IPS-20b (cell line): ENCODE results near the gene DNAH17.

ENCODE experiments used
- H3K27ac ChIP-seq: one replicate; pipeline ENCODE4 v1.5.1; 2013; ENCODE audit warnings: low read length
- H3K27me3 ChIP-seq: 2 replicates; pipeline ENCODE4 v1.6.1; 2013; ENCODE audit warnings: mild to moderate bottlenecking, low read length, inconsistent platforms; ENCODE audit not compliant: insufficient read depth
- H3K36me3 ChIP-seq: 2 replicates; pipeline ENCODE4 v1.6.1; 2013; ENCODE audit warnings: low read depth, mild to moderate bottlenecking, inconsistent platforms, low read length, moderate library complexity; ENCODE audit not compliant: insufficient read depth
- H3K4me1 ChIP-seq: 2 replicates; pipeline ENCODE4 v1.6.1; 2013; ENCODE audit warnings: mild to moderate bottlenecking, control low read depth, inconsistent platforms, low read length, moderate library complexity; ENCODE audit not compliant: insufficient read depth
- H3K4me3 ChIP-seq: 2 replicates; pipeline ENCODE4 v1.5.1; 2013; ENCODE audit warnings: mild to moderate bottlenecking, low read length, inconsistent platforms
- H3K9ac ChIP-seq: 2 replicates; pipeline ENCODE4 v1.6.1; 2013; ENCODE audit warnings: low read depth, mild to moderate bottlenecking, inconsistent platforms, low read length, moderate library complexity
- H3K9me3 ChIP-seq: 2 replicates; pipeline ENCODE4 v1.6.1; 2013; ENCODE audit warnings: mild to moderate bottlenecking, low read depth, low read length, inconsistent platforms; ENCODE audit not compliant: insufficient read depth

Gene DNAH17

GRCh38 chr17:78432226-78433012 is 144.8 kb downstream of the DNAH17 start:
- H3K4me1 ChIP-seq = peaks cover 5% of the 10 kb centered on the region; the same call in 1 of the 2 replicates
- H3K36me3 ChIP-seq = peaks cover 6% of the 10 kb centered on the region; the same call in 1 of the 2 replicates
- no peaks in the 10 kb centered on the region for H3K9me3 ChIP-seq
- H3K27me3 ChIP-seq = no peaks in the 10 kb centered on the region
- no peak overlapping the region for H3K4me3 ChIP-seq
- no peak overlapping the region for H3K27ac ChIP-seq
- no peak overlapping the region for H3K9ac ChIP-seq

- no peak overlapping the region for H3K4me3 ChIP-seq
- H3K9ac ChIP-seq = no peak overlapping the region
- H3K4me1 ChIP-seq = peaks cover 5% of the 10 kb centered on the region; the same call in 1 of the 2 replicates
- no peak overlapping the region for H3K27ac ChIP-seq
- no peaks in the 10 kb centered on the region for H3K9me3 ChIP-seq
- H3K27me3 ChIP-seq = no peaks in the 10 kb centered on the region
- H3K36me3 ChIP-seq = peaks cover 10% of the 10 kb centered on the region; the same call in 1 of the 2 replicates
Measured at GRCh38 chr17:78431692-78431958, 145.6 kb downstream of the DNAH17 start.

- H3K4me3 ChIP-seq = peak overlapping the region; percentile 3; the same call in 1 of the 2 replicates
- H3K27me3 ChIP-seq = no peaks in the 10 kb centered on the region
- peak overlapping the region; percentile 16; the same call in 1 of the 2 replicates for H3K9ac ChIP-seq
- peaks cover 16% of the 10 kb centered on the region for H3K36me3 ChIP-seq
- no peak overlapping the region for H3K27ac ChIP-seq
- H3K4me1 ChIP-seq = peaks cover 5% of the 10 kb centered on the region; the same call in 1 of the 2 replicates
- H3K9me3 ChIP-seq = no peaks in the 10 kb centered on the region
Measured at GRCh38 chr17:78430892-78431691, 146.1 kb downstream of the DNAH17 start.

GRCh38 chr17:78429618-78429995 is 147.6 kb downstream of the DNAH17 start:
- Histone ChIP-seq H3K36me3 (peaks cover 28% of the 10 kb centered on the region), H3K4me3 (no peak overlapping the region), H3K9ac (no peak overlapping the region), H3K4me1 (peaks cover 5% of the 10 kb centered on the region; the same call in 1 of the 2 replicates), H3K27ac (no peak overlapping the region), H3K27me3 (no peaks in the 10 kb centered on the region), H3K9me3 (no peaks in the 10 kb centered on the region)

GRCh38 chr17:78428836-78429617 is 148.2 kb downstream of the DNAH17 start:
- Histone ChIP-seq H3K27ac (no peak overlapping the region), H3K36me3 (peaks cover 33% of the 10 kb centered on the region), H3K4me3 (no peak overlapping the region), H3K9ac (no peak overlapping the region), H3K27me3 (no peaks in the 10 kb centered on the region), H3K4me1 (peaks cover 5% of the 10 kb centered on the region; the same call in 1 of the 2 replicates), H3K9me3 (no peaks in the 10 kb centered on the region)

GRCh38 chr17:78428025-78428575 is 149.1 kb downstream of the DNAH17 start:
- Histone ChIP-seq H3K36me3 (peaks cover 43% of the 10 kb centered on the region), H3K4me1 (peaks cover 5% of the 10 kb centered on the region; the same call in 1 of the 2 replicates), H3K27me3 (no peaks in the 10 kb centered on the region), H3K9me3 (no peaks in the 10 kb centered on the region), H3K27ac (no peak overlapping the region), H3K4me3 (no peak overlapping the region), H3K9ac (no peak overlapping the region)

- Histone ChIP-seq H3K9me3 (no peaks in the 10 kb centered on the region), H3K27me3 (no peaks in the 10 kb centered on the region), H3K9ac (no peak overlapping the region), H3K27ac (no peak overlapping the region), H3K36me3 (peaks cover 52% of the 10 kb centered on the region), H3K4me1 (peaks cover 5% of the 10 kb centered on the region; the same call in 1 of the 2 replicates), H3K4me3 (no peak overlapping the region)
Measured at GRCh38 chr17:78427140-78427539, 150.1 kb downstream of the DNAH17 start.

GRCh38 chr17:78426293-78426879 is 150.8 kb downstream of the DNAH17 start:
- no peak overlapping the region for H3K4me3 ChIP-seq
- H3K27ac ChIP-seq = no peak overlapping the region

GRCh38 chr17:78425429-78425828 is 151.8 kb downstream of the DNAH17 start:
- no peak overlapping the region for H3K4me3 ChIP-seq
- H3K9me3 ChIP-seq = no peaks in the 10 kb centered on the region
- H3K4me1 ChIP-seq = no peaks in the 10 kb centered on the region
- peaks cover 67% of the 10 kb centered on the region for H3K36me3 ChIP-seq
- H3K27me3 ChIP-seq = no peaks in the 10 kb centered on the region
- H3K9ac ChIP-seq = no peak overlapping the region
- no peak overlapping the region for H3K27ac ChIP-seq

More at GRCh38 chr17:78426293-78426879, 150.8 kb downstream of the DNAH17 start:
- Histone ChIP-seq H3K9me3 (no peaks in the 10 kb centered on the region), H3K36me3 (peaks cover 58% of the 10 kb centered on the region), H3K9ac (no peak overlapping the region), H3K4me1 (peaks cover 2% of the 10 kb centered on the region; the same call in 1 of the 2 replicates), H3K27me3 (no peaks in the 10 kb centered on the region)

GRCh38 chr17:78423961-78424675 is 153.1 kb downstream of the DNAH17 start:
- Histone ChIP-seq H3K4me1 (no peaks in the 10 kb centered on the region), H3K4me3 (no peak overlapping the region), H3K9me3 (no peaks in the 10 kb centered on the region), H3K9ac (no peak overlapping the region), H3K27ac (no peak overlapping the region), H3K36me3 (peaks cover 74% of the 10 kb centered on the region), H3K27me3 (no peaks in the 10 kb centered on the region)
